ENCODE measurements around the gene ZMYND11. TPM values are rescaled to one million over a fixed set of nuclear protein-coding genes. Genes with fewer than 3 reads are reported as not detected.

ZMYND11 gene
- polyA plus RNA-seq, 1 donor (not counting 4 experiments of a cell fraction or from before 2014, with no cell fraction given): 36.1 TPM

DNA sequence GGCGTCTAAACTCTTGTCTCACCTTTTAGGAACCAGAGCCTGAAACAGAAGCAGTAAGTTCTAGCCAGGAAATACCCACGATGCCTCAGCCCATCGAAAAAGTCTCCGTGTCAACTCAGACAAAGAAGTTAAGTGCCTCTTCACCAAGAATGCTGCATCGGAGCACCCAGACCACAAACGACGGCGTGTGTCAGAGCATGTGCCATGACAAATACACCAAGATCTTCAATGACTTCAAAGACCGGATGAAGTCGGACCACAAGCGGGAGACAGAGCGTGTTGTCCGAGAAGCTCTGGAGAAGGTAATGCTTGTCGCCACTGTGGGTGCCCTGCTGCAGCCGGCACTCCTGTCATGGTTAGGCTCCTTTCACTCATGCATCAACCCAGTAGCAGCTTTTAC, 113.1 kb downstream of the ZMYND11 start:
- peaks cover 5 to 10% of the 10 kb centered on the region in 2 experiments for H3K36me3 ChIP-seq (ENCODE audit: control insufficient read depth in 2 of 2, extremely low read depth in 1 of 2, insufficient read depth in 2 of 2, low read length in 2 of 2)

DNA sequence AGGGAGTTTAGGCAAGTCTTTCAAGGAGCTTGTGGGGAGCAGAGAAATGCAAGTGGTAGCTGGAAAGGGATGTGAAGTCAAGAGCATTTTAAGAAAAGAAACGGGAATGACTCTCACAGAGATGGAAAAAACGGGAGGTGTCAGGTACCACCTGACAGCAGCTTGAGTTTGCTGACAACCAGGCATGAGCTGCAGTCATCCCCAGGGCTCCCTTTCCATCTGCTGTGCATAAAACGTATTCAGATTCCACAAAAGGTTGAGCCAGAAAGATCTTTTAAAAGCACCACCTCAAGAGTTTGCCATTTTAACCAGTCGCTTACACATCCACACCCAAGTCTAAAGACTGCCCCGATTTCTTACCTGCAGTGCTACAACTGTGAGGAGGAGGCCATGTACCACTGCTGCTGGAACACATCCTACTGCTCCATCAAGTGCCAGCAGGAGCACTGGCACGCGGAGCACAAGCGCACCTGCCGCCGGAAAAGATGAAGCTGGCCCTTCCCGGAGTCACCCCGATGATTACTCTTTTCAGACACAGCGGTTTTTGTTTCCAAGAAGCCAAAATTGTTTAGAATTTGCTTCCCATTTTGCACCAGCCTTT, 116.8 kb downstream of the ZMYND11 start:
- Histone ChIP-seq H3K79me2 (ENCODE audit: control insufficient read depth, insufficient read depth, low read length) (no peaks in the 10 kb centered on the region), H3K4me3 (ENCODE audit: control insufficient read depth in 2 of 3, extremely low read depth in 1 of 3, insufficient read depth in 2 of 3, low read depth in 1 of 3, low read length in 3 of 3) (no peak overlapping the region), H3K27ac (ENCODE audit: control insufficient read depth, insufficient read depth, low read length) (no peak overlapping the region), H3K36me3 (ENCODE audit: control insufficient read depth in 2 of 2, extremely low read depth in 1 of 2, insufficient read depth in 2 of 2, low read length in 2 of 2) (peaks cover 5 to 9% of the 10 kb centered on the region in 2 experiments), H3K9me1 (ENCODE audit: control insufficient read depth, extremely low read depth, insufficient read depth, low read length) (no peaks in the 10 kb centered on the region), H3K27me3 (ENCODE audit: control insufficient read depth, extremely low read depth, insufficient read depth, low read length) (no peaks in the 10 kb centered on the region), H3K9me3 (ENCODE audit: control insufficient read depth, low read depth, low read length) (no peaks in the 10 kb centered on the region), H2AFZ (ENCODE audit: control insufficient read depth, low read length) (no peak overlapping the region), H3K4me2 (ENCODE audit: control insufficient read depth, extremely low read depth, insufficient read depth, low read depth, low read length) (no peak overlapping the region), H4K20me1 (ENCODE audit: control insufficient read depth, extremely low read depth, insufficient read depth, low read length) (no peaks in the 10 kb centered on the region), H3K9ac (ENCODE audit: control insufficient read depth, extremely low read depth, insufficient read depth, low read length) (no peak overlapping the region), H3K4me1 (ENCODE audit: control insufficient read depth, extremely low read depth, insufficient read depth, low read length) (no peaks in the 10 kb centered on the region)
- TF ChIP-seq, protein P1, sequence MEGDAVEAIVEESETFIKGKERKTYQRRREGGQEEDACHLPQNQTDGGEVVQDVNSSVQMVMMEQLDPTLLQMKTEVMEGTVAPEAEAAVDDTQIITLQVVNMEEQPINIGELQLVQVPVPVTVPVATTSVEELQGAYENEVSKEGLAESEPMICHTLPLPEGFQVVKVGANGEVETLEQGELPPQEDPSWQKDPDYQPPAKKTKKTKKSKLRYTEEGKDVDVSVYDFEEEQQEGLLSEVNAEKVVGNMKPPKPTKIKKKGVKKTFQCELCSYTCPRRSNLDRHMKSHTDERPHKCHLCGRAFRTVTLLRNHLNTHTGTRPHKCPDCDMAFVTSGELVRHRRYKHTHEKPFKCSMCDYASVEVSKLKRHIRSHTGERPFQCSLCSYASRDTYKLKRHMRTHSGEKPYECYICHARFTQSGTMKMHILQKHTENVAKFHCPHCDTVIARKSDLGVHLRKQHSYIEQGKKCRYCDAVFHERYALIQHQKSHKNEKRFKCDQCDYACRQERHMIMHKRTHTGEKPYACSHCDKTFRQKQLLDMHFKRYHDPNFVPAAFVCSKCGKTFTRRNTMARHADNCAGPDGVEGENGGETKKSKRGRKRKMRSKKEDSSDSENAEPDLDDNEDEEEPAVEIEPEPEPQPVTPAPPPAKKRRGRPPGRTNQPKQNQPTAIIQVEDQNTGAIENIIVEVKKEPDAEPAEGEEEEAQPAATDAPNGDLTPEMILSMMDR (optimal IDR thresholded peaks at IDR 0.05 in 1 of 3, IDR thresholded peaks at IDR 0.05 in 1 of 3, conservative IDR thresholded peaks at IDR 0.05 in 1 of 3; ENCODE audit: extremely low read depth in 1 of 3, insufficient read depth in 2 of 3, low read length in 3 of 3): no peak
- no peak for TF ChIP-seq EZH2 (IDR thresholded peaks at IDR 0.05; ENCODE audit: low read length)
- no peak for DNase-seq (ENCODE audit: low read depth, low spot score)
- dilution Hi-C loops (cut with MboI; ENCODE audit: extremely low pct_ligation_motif_present, low sequenced_read_pairs): no loop called here
- no peak for FAIRE-seq

More for the DNA sequence above, 113.1 kb downstream of the ZMYND11 start:
- dilution Hi-C loops (cut with MboI; ENCODE audit: extremely low pct_ligation_motif_present, low sequenced_read_pairs): no loop called here
- Histone ChIP-seq H3K9me3 (ENCODE audit: control insufficient read depth, low read depth, low read length) (no peaks in the 10 kb centered on the region), H3K4me2 (ENCODE audit: control insufficient read depth, extremely low read depth, insufficient read depth, low read depth, low read length) (no peak overlapping the region), H4K20me1 (ENCODE audit: control insufficient read depth, extremely low read depth, insufficient read depth, low read length) (no peaks in the 10 kb centered on the region), H3K79me2 (ENCODE audit: control insufficient read depth, insufficient read depth, low read length) (no peaks in the 10 kb centered on the region), H3K9me1 (ENCODE audit: control insufficient read depth, extremely low read depth, insufficient read depth, low read length) (no peaks in the 10 kb centered on the region), H3K27me3 (ENCODE audit: control insufficient read depth, extremely low read depth, insufficient read depth, low read length) (no peaks in the 10 kb centered on the region), H2AFZ (ENCODE audit: control insufficient read depth, low read length) (no peak overlapping the region), H3K9ac (ENCODE audit: control insufficient read depth, extremely low read depth, insufficient read depth, low read length) (no peak overlapping the region), H3K27ac (ENCODE audit: control insufficient read depth, insufficient read depth, low read length) (no peak overlapping the region), H3K4me1 (ENCODE audit: control insufficient read depth, extremely low read depth, insufficient read depth, low read length) (no peaks in the 10 kb centered on the region), H3K4me3 (ENCODE audit: control insufficient read depth in 2 of 3, extremely low read depth in 1 of 3, insufficient read depth in 2 of 3, low read depth in 1 of 3, low read length in 3 of 3) (no peak overlapping the region)
- no peak for TF ChIP-seq EZH2 (IDR thresholded peaks at IDR 0.05; ENCODE audit: low read length)
- TF ChIP-seq, protein P1 (optimal IDR thresholded peaks at IDR 0.05 in 1 of 3, IDR thresholded peaks at IDR 0.05 in 1 of 3, conservative IDR thresholded peaks at IDR 0.05 in 1 of 3; ENCODE audit: extremely low read depth in 1 of 3, insufficient read depth in 2 of 3, low read length in 3 of 3): no peak
- DNase-seq (ENCODE audit: low read depth, low spot score) (no peak), FAIRE-seq (no peak)

All from keratinocyte (primary cell).